GM21447 (cell line): ENCODE data around the gene RASGRF1.
"Not testable (repeated sequence)": the region's sequence is repeated elsewhere in the genome, so short reads cannot be mapped to it uniquely, and the experiment has no call there.

Source experiments
- ATAC-seq: cut with Tn5 transposase; IDR thresholded peaks from one replicate; pipeline ENCODE4 v1.9.1; 2021; ENCODE audit not compliant: unreplicated experiment

RASGRF1 gene

GRCh38 chr15:78933823-78934654 lies 156.5 kb downstream of the RASGRF1 start:
- ATAC-seq = no peak

- ATAC-seq = no peak
Measured at GRCh38 chr15:78933187-78933822, 157.3 kb downstream of the RASGRF1 start.

- ATAC-seq = no peak
Measured at GRCh38 chr15:78932258-78932808, 158.2 kb downstream of the RASGRF1 start.

- no peak for ATAC-seq
Measured at GRCh38 chr15:78931439-78932257, 158.9 kb downstream of the RASGRF1 start.

- no peak for ATAC-seq
Measured at GRCh38 chr15:78930577-78931388, 159.8 kb downstream of the RASGRF1 start.

GRCh38 chr15:78929536-78930264 lies 160.9 kb downstream of the RASGRF1 start:
- ATAC-seq = no peak

GRCh38 chr15:78928616-78929093 lies 161.9 kb downstream of the RASGRF1 start:
- ATAC-seq = no peak

GRCh38 chr15:78928176-78928575 lies 162.4 kb downstream of the RASGRF1 start:
- ATAC-seq = not testable (repeated sequence)

- ATAC-seq = no peak
Measured at GRCh38 chr15:78927077-78927790, 163.3 kb downstream of the RASGRF1 start.

- ATAC-seq = no peak
Measured at GRCh38 chr15:78925956-78926743, 164.4 kb downstream of the RASGRF1 start.

GRCh38 chr15:78925076-78925624 lies 165.4 kb downstream of the RASGRF1 start:
- ATAC-seq = no peak

GRCh38 chr15:78923480-78924360 lies 166.9 kb downstream of the RASGRF1 start:
- no peak for ATAC-seq

GRCh38 chr15:78923015-78923414 lies 167.6 kb downstream of the RASGRF1 start:
- ATAC-seq = no peak

GRCh38 chr15:78922527-78922926 lies 168.1 kb downstream of the RASGRF1 start:
- no peak for ATAC-seq

GRCh38 chr15:78921940-78922339 lies 168.6 kb downstream of the RASGRF1 start:
- ATAC-seq = no peak

GRCh38 chr15:78921517-78921916 lies 169.1 kb downstream of the RASGRF1 start:
- no peak for ATAC-seq

GRCh38 chr15:78917888-78918287 lies 172.7 kb downstream of the RASGRF1 start:
- no peak for ATAC-seq
